PC-3 (cell line): ENCODE data around the gene LMO3. TPM values are rescaled to one million over a fixed set of nuclear protein-coding genes. Genes with fewer than 3 reads are reported as not detected.

Experiments
- ATAC-seq: fragments of 200-7000 bp; cut with Tn5 transposase; 2 replicates; pipeline ENCODE4 v1.9.1; 2020; ENCODE audit warnings: mild to moderate bottlenecking, moderate library complexity
- BruUV-seq: library from RNA; stranded (reverse); fragments of 400-500 nt; replicated peaks from 2 replicates; lab custom pipeline; 2021; lab: Mats Ljungman, UMichigan
- CTCF ChIA-PET: fragments of 300-600 bp; sonication (Branson Sonifier 250); formaldehyde crosslinking; loops from one replicate; lab custom pipeline; 2022; ENCODE audit warnings: antibody characterized with exemption; lab: Charles Lee
- POLR2A ChIA-PET: fragments of 300-600 bp; sonication (Branson Sonifier 250); formaldehyde crosslinking; loops from one replicate; lab custom pipeline; 2022; ENCODE audit warnings: antibody characterized with exemption; ENCODE audit not compliant: unreplicated experiment; lab: Charles Lee
- DNase-seq: peaks from one replicate; pipeline ENCODE4 v3.0.0-alpha.2; 2015
- H2AFZ ChIP-seq: fragments of 300-600 bp; sonication (generic); 2 replicates; pipeline ENCODE4 v1.6.0; 2016; ENCODE audit warnings: antibody characterized with exemption, low read length
- H3F3A ChIP-seq: fragments of 300-600 bp; sonication (generic); one replicate; pipeline ENCODE4 v1.6.0; 2017; ENCODE audit warnings: antibody characterized with exemption, low read length, control low read depth, mild to moderate bottlenecking; ENCODE audit not compliant: unreplicated experiment
- H3K27ac ChIP-seq: fragments of 300-600 bp; sonication (generic); 2 replicates; pipeline ENCODE4 v1.5.1; 2016; ENCODE audit warnings: mild to moderate bottlenecking, low read length
- H3K27me3 ChIP-seq: fragments of 300-600 bp; sonication (generic); 2 replicates; pipeline ENCODE4 v1.6.1; 2016; ENCODE audit warnings: low read length, mixed read lengths
- H3K36me3 ChIP-seq: fragments of 300-600 bp; sonication (generic); 2 replicates; pipeline ENCODE4 v1.6.1; 2016; ENCODE audit warnings: low read depth, mixed run types, low read length, mixed read lengths
- H3K4me1 ChIP-seq: fragments of 300-600 bp; sonication (generic); 2 replicates; pipeline ENCODE4 v1.5.1; 2016; ENCODE audit warnings: low read length; ENCODE audit not compliant: insufficient read depth
- H3K4me2 ChIP-seq: fragments of 300-600 bp; sonication (generic); 2 replicates; pipeline ENCODE4 v1.6.0; 2016; ENCODE audit warnings: low read length
- H3K4me3 ChIP-seq: fragments of 300-600 bp; sonication (generic); 2 replicates; pipeline ENCODE4 v1.5.1; 2016; ENCODE audit warnings: mild to moderate bottlenecking, low read length, mixed read lengths
- H3K79me2 ChIP-seq: fragments of 300-600 bp; sonication (generic); 2 replicates; pipeline ENCODE4 v1.6.1; 2017; ENCODE audit warnings: low read length, mixed read lengths
- H3K9ac ChIP-seq: fragments of 300-600 bp; sonication (generic); 2 replicates; pipeline ENCODE4 v1.6.0; 2016; ENCODE audit warnings: mild to moderate bottlenecking, low read length
- H3K9me2 ChIP-seq: fragments of 300-600 bp; sonication (generic); replicated peaks from 2 replicates; pipeline ENCODE4 v1.6.1; 2016; ENCODE audit warnings: mixed run types, low read length, mixed read lengths
- H3K9me3 ChIP-seq: fragments of 300-600 bp; sonication (generic); 2 replicates; pipeline ENCODE4 v1.6.1; 2016; ENCODE audit warnings: low read length, mixed read lengths
- H4K20me1 ChIP-seq: fragments of 300-600 bp; sonication (generic); 2 replicates; pipeline ENCODE4 v1.6.1; 2016; ENCODE audit warnings: low read length, mixed read lengths
- EZH2 ChIP-seq: fragments of 300-600 bp; sonication (generic); IDR thresholded peaks from one replicate; pipeline ENCODE4 v1.6.1; 2017; ENCODE audit warnings: antibody characterized with exemption, mild to moderate bottlenecking, low read length; ENCODE audit not compliant: unreplicated experiment
- EZH2phosphoT487 ChIP-seq: fragments of 300-600 bp; sonication (generic); IDR thresholded peaks from 2 replicates; pipeline ENCODE4 v1.6.1; 2018; ENCODE audit warnings: mild to moderate bottlenecking, antibody characterized with exemption, low read length, borderline replicate concordance
- intact Hi-C: fragments of 100-400 bp; cut with micrococcal nuclease; formaldehyde crosslinking; loops from 2 replicates; pipeline ENCODE4 v1.9.0; 2023
- total RNA-seq: library from RNA; depleted of rRNA; stranded (reverse); fragments of >200 nt; gene quantifications from 2 replicates; pipeline ENCODE4 v1.2.3, GENCODE V29; 2014
- TF ChIP-seq, protein P1 (sequence below): fragments of 300-600 bp; sonication (generic); conservative IDR thresholded peaks from 2 replicates; pipeline ENCODE4 v1.5.1; 2017; ENCODE audit warnings: antibody characterized with exemption, low read depth, mild to moderate bottlenecking, low read length

Gene LMO3
- total RNA-seq, 1 experiment from 2014 or later: 2.3 TPM

DNA sequence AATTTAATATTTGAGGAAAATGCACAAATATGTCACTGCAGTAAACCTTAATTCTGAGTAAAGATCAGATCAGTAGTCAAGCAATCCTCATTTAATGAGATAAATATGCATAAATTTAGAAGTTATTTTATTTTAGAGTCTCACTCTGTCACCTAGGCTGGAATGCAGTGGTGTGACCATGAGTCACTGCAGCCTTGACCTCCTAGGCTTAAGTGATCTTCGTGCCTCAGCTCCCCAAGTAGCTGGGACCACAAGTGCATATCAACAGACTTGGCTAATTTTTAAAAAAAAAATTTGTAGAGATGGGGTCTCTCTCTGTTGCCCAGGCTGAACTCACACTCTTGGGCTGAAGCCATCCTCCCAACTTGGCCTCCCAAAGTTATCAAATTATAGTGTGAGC, 41.3 kb downstream of the LMO3 start:
- TF ChIP-seq EZH2phosphoT487: no peak
- TF ChIP-seq, protein P1, sequence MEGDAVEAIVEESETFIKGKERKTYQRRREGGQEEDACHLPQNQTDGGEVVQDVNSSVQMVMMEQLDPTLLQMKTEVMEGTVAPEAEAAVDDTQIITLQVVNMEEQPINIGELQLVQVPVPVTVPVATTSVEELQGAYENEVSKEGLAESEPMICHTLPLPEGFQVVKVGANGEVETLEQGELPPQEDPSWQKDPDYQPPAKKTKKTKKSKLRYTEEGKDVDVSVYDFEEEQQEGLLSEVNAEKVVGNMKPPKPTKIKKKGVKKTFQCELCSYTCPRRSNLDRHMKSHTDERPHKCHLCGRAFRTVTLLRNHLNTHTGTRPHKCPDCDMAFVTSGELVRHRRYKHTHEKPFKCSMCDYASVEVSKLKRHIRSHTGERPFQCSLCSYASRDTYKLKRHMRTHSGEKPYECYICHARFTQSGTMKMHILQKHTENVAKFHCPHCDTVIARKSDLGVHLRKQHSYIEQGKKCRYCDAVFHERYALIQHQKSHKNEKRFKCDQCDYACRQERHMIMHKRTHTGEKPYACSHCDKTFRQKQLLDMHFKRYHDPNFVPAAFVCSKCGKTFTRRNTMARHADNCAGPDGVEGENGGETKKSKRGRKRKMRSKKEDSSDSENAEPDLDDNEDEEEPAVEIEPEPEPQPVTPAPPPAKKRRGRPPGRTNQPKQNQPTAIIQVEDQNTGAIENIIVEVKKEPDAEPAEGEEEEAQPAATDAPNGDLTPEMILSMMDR: no peak
- TF ChIP-seq EZH2: no peak
- BruUV-seq: no TSS peak
- Histone ChIP-seq H3K27ac (no peak overlapping the region), H3K4me3 (no peak overlapping the region), H3F3A (no peaks in the 10 kb centered on the region), H3K9ac (no peak overlapping the region), H3K4me1 (no peaks in the 10 kb centered on the region), H4K20me1 (no peaks in the 10 kb centered on the region), H3K9me3 (no peaks in the 10 kb centered on the region), H3K79me2 (no peaks in the 10 kb centered on the region), H3K27me3 (no peaks in the 10 kb centered on the region), H2AFZ (no peak overlapping the region), H3K36me3 (no peaks in the 10 kb centered on the region), H3K9me2 (no peaks in the 10 kb centered on the region), H3K4me2 (no peak overlapping the region)
- no peak for ATAC-seq
- CTCF ChIA-PET: no interaction called here
- DNase-seq: no peak
- intact Hi-C loops: no loop called here
- POLR2A ChIA-PET: no interaction called here

DNA sequence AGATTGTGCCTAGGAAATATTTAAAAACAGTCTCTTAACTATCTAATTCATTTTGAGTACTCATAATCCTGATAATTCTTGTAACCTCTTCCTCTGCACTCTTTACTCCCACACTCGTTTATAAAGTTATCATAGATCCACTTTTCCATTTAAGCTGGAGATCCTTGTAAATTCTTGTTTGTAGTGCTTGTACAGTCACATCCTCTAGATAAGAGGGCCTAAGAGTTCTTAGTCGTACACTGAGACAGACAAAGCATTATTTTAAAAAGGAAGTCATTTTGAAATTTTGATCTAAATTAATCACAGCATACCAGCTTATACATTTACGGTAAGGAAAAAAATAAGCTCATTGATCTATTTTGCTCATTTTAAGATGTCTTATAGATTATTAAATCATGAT, 42.5 kb downstream of the LMO3 start:
- intact Hi-C loops: no loop called here
- DNase-seq: no peak
- Histone ChIP-seq H4K20me1 (no peaks in the 10 kb centered on the region), H3K9me3 (no peaks in the 10 kb centered on the region), H3K27ac (no peak overlapping the region), H3K36me3 (no peaks in the 10 kb centered on the region), H3K4me1 (no peaks in the 10 kb centered on the region), H3K9me2 (no peaks in the 10 kb centered on the region), H3K4me2 (no peak overlapping the region), H3K27me3 (no peaks in the 10 kb centered on the region), H3K9ac (no peak overlapping the region), H3K79me2 (no peaks in the 10 kb centered on the region), H2AFZ (no peak overlapping the region), H3K4me3 (no peak overlapping the region), H3F3A (no peaks in the 10 kb centered on the region)
- CTCF ChIA-PET: no interaction called here
- no peak for ATAC-seq
- POLR2A ChIA-PET: no interaction called here
- no TSS peak for BruUV-seq
- TF ChIP-seq EZH2phosphoT487 (no peak), EZH2 (no peak)
- TF ChIP-seq, protein P1: no peak

DNA sequence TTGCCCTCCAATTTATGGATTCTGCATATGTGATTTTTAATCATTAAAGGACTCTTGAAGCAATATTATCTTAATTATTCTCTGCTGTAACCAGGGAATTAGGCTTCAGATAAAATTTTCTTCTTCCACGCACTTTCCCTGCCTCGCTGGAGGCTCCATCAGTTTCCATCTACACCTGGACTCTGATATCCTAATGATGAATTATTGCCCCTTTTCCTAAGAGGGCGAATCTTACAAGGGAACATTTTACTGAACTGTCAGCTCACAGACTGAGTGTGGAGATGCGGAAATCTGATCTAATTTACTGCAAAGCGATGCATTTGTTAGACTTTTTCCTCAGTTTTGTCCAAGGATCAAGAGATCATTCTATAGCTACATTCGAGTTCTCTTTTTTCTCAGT, 43.0 kb downstream of the LMO3 start:
- intact Hi-C loops: no loop called here
- H3K4me2 ChIP-seq: no peak overlapping the region
- CTCF ChIA-PET: no interaction called here
- no peak overlapping the region for H2AFZ ChIP-seq
- no peaks in the 10 kb centered on the region for H3K36me3 ChIP-seq
- no TSS peak for BruUV-seq
- H3K9me2 ChIP-seq: no peaks in the 10 kb centered on the region
- no peaks in the 10 kb centered on the region for H3K4me1 ChIP-seq
- no peaks in the 10 kb centered on the region for H3K79me2 ChIP-seq
- ATAC-seq: no peak
- DNase-seq: no peak
- H3K27ac ChIP-seq: no peak overlapping the region
- H4K20me1 ChIP-seq: no peaks in the 10 kb centered on the region
- H3K27me3 ChIP-seq: no peaks in the 10 kb centered on the region
- H3K9me3 ChIP-seq: no peaks in the 10 kb centered on the region
- POLR2A ChIA-PET: interaction anchor here (0.6 kb wide), 1 partner anchor 12 kb away, joined by 4 read pairs; no protein-coding TSS in a partner anchor
- TF ChIP-seq, protein P1: no peak
- TF ChIP-seq EZH2 (no peak), EZH2phosphoT487 (no peak)
- H3K4me3 ChIP-seq: no peak overlapping the region
- H3K9ac ChIP-seq: no peak overlapping the region
- no peaks in the 10 kb centered on the region for H3F3A ChIP-seq
